Activated CD8-positive, alpha-beta memory T cell treated with anti-CD3 and anti-CD28 coated beads, Interleukin-2, amount 50 U/mL, for 1 hour (primary cell): ENCODE results near the gene IRX1.

Source experiments
- DNase-seq: peaks from one replicate; pipeline ENCODE4 v3.0.0-alpha.2; 2020; ENCODE audit errors: extremely low read depth

Gene IRX1

GRCh38 chr5:3650868-3651267 lies 55.2 kb downstream of the IRX1 start:
- no peak for DNase-seq
